HS-27A (cell line): ENCODE results near the gene DSP.

Source experiments
- DNase-seq: peaks from one replicate; pipeline ENCODE4 v3.0.0-alpha.2; 2012; ENCODE audit warnings: low read depth, missing footprints

Gene DSP

GRCh38 chr6:7559651-7560385 is 18.3 kb downstream of the DSP start:
- DNase-seq = no peak

GRCh38 chr6:7561153-7561964 is 19.9 kb downstream of the DSP start:
- DNase-seq = no peak

GRCh38 chr6:7562769-7563168 is 21.3 kb downstream of the DSP start:
- DNase-seq = no peak

- no peak for DNase-seq
These were observed 24.6 kb downstream of the DSP start for GRCh38 chr6:7566107-7566506.

GRCh38 chr6:7566617-7567173 is 25.2 kb downstream of the DSP start:
- no peak for DNase-seq

- DNase-seq = no peak
These were observed 26.6 kb downstream of the DSP start for GRCh38 chr6:7568021-7568420.

GRCh38 chr6:7569082-7569481 is 27.6 kb downstream of the DSP start:
- no peak for DNase-seq

- DNase-seq = no peak
These were observed 30.9 kb downstream of the DSP start for GRCh38 chr6:7572213-7572943.

- DNase-seq = no peak
These were observed 33.0 kb downstream of the DSP start for GRCh38 chr6:7574500-7574899.

- DNase-seq = no peak
These were observed 37.0 kb downstream of the DSP start for GRCh38 chr6:7578516-7578915.

- DNase-seq = no peak
These were observed 37.5 kb downstream of the DSP start for GRCh38 chr6:7578931-7579330.

- no peak for DNase-seq
These were observed 38.4 kb downstream of the DSP start for GRCh38 chr6:7579851-7580250.

GRCh38 chr6:7580537-7580926 is 39.1 kb downstream of the DSP start:
- no peak for DNase-seq

GRCh38 chr6:7580927-7581618 is 39.6 kb downstream of the DSP start:
- no peak for DNase-seq

- DNase-seq = no peak
These were observed 43.9 kb downstream of the DSP start for GRCh38 chr6:7585287-7585930.

- no peak for DNase-seq
These were observed 46.2 kb downstream of the DSP start for GRCh38 chr6:7587631-7588100.

GRCh38 chr6:7588506-7588905 is 47.0 kb downstream of the DSP start:
- DNase-seq = no peak

GRCh38 chr6:7589221-7589620 is 47.8 kb downstream of the DSP start:
- DNase-seq = no peak

- DNase-seq = peak; percentile 39
These were observed 48.8 kb downstream of the DSP start, which contains the start of gene SNRNP48 for GRCh38 chr6:7589949-7590917. TSS of gene SNRNP48 (plus strand) at chr6:7590198. CDS start at chr6:7590258, 60 bp downstream.

GRCh38 chr6:7590918-7591302 is 49.4 kb downstream of the DSP start:
- no peak for DNase-seq
